Iris pigment epithelial cell (primary cell): ENCODE data around the gene TMEM19.
"Not testable (repeated sequence)": the region's sequence is repeated elsewhere in the genome, so short reads cannot be mapped to it uniquely, and the experiment has no call there.

Experiments
- DNase-seq: peaks from one replicate; pipeline ENCODE4 v3.0.0-alpha.2; 2011; ENCODE audit warnings: low read depth

The TMEM19 gene

DNA sequence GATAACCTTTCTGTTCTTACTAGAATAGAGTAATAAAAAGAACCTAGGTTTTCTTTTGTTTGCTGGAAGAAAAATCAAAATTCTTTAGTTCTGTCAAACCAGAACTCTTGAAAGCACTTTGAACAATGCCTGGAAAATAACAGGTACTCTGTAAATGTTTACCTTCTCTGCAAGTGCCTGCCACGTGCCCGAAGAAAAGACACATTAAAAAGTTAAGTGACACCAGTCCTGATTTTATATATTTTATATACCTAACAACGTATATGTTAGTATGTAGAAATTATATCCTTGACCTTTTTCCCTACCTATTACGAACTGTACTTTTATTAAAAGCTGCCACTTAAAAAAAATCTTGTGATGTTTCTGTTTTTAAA, 20.8 kb upstream of the TMEM19 start:
- no peak for DNase-seq

DNA sequence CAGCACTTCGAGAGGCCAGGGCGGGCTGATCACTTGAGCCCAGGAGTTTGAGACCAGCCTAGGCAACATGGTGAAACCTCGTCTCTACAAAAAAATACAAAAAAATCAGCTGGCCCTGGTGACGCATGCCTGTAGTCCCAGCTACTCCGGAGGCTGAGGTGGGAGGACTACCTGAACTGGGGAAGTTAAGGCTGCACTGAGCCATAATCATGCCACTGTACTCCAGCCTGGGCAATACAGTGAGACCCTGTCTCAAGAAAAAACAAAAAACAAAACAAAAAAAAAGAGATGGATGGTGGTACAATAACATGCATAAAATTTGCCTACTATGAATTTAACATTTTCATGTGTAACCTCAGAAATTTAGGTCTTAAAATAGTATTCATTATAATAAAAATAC, 19.6 kb upstream of the TMEM19 start:
- DNase-seq = no peak

DNA sequence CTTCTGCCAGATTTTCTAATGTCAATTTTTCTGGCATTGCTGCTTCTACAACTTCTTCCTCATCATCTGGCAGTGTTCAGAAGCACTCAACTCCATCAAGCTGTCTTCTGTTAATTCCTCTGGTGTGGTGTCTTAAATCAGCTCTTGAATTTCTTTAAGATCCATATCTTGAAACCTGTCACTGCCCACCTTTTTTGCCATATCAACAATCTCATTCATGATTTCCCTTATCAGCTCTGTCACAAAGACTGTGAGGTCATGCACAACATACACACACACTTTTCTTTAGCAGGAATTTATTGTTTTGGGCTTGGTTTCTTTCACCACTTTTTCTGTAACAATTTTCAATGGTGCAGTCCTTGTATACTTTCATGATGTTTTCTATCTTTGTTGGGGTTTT, 14.6 kb upstream of the TMEM19 start:
- DNase-seq = no peak

DNA sequence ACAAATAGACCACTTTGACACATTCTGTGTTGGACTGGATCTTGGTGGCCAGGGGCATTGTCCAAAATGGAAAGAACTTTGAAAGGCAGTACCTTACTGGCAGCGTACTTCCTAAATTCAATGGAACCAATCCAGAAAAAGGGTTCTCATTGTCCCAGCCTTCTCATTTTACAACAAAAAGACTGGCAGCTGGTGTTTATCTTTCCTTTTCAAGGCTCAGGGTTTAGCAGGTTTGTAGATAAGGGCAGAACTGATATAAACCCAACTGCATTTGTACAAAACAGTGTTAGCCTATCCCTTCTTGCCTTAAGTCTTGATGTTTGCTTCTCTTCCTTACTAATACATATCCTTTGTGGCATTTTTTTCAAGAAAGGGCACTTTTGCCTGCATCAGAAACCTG, 14.1 kb upstream of the TMEM19 start:
- no peak for DNase-seq

DNA sequence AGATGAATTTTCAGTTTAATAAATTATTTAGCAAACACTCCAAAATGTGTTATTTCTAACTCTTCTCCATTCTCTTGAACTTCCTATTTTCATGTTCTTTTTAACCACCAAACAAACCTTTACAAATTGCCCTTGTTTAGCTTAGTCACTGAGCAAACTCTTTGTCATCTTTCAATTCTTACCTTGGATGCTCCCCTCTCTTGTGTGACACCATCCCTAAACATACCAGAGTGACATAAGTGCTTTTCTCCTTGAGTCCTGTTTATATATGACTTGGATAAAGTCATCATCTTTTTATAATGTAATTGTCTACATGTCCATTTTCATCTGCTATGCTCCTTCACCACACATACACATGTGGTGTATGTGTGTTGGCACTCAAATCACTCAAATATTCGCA, 3.4 kb upstream of the TMEM19 start:
- no peak for DNase-seq

DNA sequence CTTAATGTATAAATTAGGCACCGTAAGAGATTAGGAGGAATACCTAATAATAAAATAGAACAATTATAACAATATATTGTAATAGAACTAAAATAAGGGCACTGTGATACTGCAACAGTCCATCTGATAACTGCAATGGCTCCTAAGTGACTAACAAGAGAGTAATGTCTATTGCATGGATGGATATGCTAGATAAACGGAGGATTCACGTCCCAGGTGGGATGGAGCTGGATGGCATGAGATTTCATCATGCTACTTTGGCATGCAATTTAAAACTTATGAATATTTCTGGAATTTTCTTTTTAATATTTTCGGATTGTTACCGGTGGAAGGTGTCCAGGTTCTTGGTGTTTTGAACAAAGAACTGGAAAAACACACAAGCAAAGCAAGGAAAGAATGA, 2.2 kb upstream of the TMEM19 start:
- no peak for DNase-seq

DNA sequence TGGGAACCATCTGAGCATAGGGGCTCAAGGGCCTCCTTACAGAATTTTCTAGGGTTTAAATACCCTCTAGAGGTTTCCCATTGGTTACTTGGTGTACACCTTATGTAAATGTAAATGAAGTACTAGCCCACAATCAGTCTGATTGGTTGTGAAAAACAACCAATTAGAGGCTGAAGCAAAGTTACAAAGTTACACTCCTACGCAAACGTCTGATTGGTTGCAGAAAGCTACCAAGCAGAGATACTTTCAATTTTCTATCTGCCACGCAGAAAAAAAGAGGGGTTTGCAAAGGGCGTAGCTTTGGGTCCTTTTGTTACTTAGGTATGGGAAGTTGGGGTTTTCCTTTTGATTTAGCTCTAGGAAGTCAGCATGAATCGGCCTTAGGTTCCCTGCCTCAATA, 1.8 kb upstream of the TMEM19 start:
- no peak for DNase-seq

DNA sequence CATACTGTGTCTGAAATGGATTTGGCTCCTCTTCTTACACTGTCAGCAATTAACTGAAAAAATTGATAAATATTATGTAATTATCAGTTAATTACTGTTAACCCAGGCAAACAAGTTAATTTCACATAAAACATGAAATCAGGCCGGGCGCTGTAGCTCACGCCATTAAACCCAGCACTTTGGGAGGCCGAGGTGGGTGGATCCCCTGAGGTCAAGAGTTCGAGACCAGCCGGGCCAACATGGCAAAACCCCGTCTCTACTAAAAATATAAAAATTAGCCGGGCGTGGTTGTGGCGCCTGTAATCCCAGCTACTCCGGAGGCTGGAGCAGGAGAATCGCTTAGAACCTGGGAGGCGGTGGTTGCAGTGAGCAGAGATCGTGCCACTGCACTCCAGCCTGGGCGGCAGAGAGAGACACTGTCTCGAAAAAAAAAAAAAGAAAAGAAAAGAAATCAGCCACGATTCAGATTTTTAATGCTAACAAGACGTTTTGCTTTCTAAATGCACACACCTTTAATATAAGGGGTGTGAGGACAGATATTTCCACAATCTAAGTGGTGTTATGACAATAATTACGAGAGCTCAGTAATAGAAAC, 473 bp upstream of the TMEM19 start:
- DNase-seq = no peak

DNA sequence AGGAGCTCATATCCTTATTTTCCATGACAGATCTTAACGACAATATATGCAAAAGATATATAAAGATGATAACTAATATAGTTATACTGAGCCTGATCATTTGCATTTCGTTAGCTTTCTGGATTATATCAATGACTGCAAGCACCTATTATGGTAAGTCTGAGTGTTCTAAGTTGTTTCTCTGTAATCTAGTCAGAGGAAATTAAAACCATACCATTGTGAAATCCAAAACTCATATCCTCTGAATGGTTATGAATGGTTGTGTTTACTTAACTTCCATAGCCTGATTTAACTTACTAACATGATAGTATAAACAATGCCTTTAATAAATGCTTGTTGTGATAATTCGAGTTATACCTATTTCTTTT, 760 bp downstream of the TMEM19 start:
- DNase-seq = peak; percentile 45

DNA sequence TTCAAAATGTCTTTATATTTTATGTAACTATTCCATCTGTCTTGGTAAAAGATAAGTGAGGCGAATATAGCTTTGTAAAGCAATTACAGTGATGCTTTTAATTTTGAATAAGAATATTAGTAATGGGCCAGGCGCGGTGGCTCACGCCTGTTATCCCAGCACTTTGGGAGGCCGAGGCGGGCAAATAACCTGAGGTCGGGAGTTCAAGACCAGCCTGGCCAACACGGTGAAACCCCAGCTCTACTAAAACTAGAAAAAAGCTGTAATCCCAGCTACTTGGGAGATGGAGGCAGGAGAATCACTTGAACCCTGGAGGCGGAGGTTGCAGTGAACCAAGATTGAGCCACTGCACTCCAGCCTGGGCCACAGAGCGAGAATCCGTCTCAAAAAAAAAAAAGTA, 1.3 kb downstream of the TMEM19 start:
- not testable (repeated sequence) for DNase-seq

DNA sequence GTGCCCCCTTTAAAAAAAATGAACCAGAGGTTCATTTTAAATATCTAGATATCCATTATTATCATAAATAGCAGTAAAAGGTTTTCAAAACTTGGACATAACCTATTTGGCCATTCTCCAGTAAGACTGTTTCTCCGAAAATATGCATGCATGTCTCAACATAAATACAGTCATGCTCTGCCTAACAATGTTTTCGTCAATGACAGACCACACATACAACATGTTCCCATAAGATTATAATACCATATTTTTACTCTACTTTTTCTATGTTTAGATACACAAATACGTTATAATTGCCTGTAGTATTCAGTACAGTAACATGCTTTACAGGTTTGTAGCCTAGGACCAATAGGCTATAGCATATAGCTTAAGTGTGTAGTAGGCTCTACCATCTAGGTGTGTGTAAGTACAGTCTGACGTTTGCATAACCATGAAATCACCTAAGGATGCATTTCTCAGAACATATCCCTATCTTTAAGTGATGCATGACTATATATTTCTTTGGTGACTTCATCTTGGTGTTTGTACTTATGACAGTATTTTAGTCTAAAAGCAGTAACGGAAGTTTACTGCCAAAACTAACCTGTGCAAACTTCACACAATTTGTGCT, 3.2 kb downstream of the TMEM19 start:
- no peak for DNase-seq

DNA sequence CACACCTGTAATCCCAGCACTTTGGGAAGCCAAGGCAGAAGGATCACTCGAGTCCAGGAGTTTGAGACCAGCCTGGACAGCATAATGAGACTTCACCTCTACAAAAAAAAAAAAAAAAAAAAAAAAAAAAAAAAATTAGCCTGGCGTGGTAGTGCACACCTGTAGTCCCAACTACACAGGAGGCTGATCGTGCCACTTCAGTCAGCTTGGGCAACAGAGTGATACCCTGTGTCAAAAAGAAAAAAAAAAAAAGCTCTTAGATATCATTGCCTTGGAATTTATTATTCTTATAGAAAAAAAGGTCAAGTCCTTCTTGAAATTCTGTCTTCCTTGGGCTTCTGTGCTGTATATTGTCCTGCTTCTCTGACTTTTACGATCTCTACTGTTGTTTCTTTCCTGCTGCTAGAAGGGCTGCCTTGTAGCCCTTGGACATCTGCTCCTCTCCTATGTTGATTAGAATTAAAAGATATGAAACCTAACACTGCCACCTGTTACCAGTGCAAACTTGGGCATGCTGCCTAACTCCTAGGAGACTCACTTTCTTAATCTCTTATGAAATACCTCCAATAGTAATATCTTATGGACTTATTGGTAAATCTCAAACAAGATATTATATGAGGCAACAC, 5.7 kb downstream of the TMEM19 start:
- DNase-seq = peak; percentile 5

DNA sequence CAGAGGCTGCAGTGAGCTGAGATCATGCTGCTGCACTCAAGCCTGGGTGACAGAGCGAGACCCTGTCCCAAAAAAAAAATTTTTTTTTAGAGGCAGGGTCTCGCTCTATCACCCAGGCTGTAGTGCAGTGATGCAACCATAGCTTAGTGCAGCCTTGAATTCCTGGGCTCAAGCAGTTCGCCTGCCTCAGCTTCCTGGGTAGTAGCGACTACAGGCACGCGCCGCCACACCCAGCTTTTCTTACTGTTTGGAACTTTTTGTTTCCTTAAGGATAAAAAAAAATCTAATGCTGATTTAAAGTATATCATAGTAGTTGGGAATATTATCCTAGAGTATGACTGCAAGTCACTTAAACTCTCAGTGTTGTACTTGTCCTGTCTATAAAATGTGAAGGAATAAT, 7.2 kb downstream of the TMEM19 start:
- no peak for DNase-seq

DNA sequence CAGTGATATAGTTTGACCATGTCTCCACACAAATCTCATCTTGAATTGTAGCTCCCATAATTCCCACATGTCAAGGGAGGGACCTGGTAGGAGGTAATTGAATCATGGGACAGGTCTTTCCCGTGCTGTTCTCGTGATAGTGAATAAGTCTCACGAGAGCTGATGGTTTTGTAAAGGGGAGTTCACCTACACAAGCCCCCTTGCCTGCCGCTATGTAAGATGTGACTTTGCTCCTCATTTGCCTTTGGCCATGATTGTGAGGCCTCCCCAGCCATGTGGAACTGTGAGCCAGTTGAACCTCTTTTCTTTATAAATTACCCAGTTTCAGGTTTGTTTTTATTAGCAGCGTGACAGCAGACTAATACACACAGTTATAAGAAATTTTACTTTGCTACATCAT, 7.8 kb downstream of the TMEM19 start:
- DNase-seq = not testable (repeated sequence)

DNA sequence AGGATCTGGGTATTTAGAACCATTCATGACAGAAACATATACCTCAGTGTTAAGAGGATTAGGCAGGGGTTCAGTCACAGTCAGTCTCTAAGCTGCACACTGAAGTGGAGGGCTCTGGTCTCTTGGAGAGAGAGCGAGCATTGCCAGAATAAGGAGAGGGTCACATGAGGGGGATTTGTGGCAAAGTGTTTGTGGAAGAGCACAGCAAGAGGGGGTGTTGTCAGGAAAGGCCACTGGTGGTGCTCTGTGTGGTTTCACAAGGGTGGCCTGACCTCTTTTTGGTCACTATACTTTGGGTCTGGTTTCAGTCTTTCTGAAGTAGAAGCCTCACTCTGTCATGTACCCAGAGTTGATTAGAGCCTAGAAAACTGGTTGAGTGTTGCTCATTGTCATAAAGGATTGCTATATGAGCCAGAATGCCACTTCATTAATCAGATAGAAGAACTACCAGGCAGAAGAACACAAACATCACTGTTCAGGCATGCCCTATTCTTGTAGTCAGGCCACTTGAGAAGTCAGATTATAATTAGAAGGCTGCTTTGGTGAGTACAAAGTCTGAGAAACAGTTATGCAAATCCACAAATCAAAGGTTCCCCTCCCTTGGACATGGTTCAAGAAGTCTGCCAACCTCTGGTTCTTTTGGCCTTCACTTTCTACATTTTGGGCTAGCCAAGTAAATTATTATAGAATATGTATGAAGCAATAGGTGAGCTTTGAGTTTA, 8.4 kb downstream of the TMEM19 start:
- no peak for DNase-seq

DNA sequence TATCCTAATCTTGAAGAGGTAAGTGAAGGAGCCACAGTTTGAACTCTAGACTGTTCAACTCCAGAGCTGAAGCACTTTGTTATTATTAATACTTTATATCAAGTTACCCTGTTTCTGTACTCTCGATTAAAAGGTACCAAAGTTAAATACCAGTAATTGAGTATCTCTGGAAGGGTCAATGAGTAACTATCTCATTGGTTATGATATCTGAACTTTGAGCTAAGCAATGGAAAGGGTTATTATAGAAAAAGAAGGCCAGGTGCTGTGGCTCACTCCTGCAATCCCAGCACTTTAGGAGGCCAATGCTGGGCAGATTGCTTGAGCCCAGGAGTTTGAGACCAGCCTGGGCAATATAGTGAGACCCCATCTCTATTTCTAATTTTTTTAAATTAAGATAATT, 9.9 kb downstream of the TMEM19 start:
- no peak for DNase-seq

DNA sequence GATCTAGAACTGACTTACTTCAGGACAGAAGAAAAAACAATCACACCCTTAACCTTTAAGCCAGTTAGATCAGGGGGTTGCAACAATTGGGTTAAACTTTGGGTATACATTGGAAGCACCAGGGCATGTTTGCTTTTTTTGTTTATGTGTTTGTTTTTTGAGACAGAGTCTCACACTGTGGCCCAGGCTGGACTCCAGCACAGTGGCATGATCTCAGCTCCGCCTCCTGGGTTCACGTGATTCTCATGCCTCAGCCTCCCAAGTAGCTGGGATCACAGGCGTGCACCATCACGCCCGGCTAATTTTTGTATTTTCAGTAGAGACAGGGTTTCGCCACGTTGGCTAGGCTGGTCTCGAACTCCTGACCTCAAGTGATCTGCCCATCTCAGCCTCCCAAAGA, 16.3 kb downstream of the TMEM19 start:
- DNase-seq = not testable (repeated sequence)

DNA sequence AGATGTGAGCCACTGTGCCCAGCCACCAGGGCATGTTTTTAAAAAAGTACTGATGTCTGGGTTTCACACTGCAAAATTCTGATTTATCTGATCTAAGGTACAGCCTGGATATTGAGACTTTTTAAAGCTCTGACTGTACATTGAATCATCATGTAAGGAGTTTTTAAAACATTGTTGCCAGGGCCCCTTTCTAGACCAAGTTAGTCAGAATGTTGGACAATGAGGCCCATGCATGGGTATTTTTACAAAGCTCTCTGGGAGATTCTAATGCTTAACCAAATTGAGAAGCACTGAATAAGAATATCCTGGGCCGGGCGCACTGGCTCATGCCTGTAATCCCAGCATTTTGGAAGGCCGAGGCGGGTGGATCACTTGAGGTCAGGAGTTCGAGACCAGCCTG, 16.7 kb downstream of the TMEM19 start:
- no peak for DNase-seq

DNA sequence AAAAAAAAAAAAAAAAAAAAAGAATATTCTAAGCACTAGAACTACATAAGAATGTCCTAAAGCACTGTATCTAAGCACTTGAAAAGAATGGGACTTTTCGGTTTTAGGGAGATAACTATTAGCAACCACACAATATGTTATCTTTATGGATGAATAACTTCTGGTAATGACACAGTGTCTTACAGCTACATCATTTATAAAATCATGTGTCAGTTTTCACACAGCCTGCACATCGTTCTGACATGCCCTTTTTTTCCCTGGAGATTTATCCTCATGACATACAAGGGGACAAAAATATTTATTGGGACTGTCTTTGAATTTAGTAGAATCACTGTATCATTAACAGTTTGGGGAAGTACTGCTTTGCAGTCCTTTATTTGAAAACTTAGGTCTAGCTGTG, 17.3 kb downstream of the TMEM19 start:
- DNase-seq = no peak

DNA sequence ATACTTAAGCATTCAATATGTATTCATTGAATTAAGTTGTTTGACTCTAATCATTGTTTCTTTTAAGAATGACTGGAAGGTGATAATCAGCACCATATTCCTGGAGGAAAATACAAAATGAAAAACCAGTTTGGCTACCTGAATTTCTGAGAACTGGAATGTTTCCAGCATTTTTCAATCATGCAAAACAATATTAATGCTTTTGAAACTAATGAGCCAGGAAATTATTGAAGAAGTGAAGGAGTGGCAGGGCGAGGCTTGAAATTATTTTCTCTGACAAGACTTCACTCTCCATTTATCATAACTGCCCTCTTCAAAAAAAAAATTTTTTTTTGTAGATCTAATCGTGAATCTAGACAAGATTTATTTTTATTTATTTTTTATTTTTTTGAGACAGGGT, 19.0 kb downstream of the TMEM19 start:
- no peak for DNase-seq

DNA sequence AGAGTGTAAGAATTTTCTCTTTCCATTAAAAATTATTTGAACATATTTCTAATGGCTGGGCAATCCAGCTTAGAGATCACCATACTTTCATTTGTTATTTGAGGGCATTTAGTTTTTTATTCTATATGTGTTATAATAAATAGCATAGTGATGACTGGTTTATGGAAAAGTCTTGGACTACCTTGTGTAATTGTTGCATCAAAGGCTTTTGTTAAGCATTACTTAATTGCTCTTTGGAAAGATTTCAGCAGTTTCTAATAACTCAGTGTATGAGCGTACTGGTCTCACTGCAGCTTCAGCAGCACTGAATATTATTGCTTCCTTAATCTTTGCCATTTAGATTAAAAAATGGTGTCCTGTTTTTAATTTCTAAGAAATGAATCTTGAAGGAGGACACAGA, 22.8 kb downstream of the TMEM19 start:
- DNase-seq = peak; percentile 34

DNA sequence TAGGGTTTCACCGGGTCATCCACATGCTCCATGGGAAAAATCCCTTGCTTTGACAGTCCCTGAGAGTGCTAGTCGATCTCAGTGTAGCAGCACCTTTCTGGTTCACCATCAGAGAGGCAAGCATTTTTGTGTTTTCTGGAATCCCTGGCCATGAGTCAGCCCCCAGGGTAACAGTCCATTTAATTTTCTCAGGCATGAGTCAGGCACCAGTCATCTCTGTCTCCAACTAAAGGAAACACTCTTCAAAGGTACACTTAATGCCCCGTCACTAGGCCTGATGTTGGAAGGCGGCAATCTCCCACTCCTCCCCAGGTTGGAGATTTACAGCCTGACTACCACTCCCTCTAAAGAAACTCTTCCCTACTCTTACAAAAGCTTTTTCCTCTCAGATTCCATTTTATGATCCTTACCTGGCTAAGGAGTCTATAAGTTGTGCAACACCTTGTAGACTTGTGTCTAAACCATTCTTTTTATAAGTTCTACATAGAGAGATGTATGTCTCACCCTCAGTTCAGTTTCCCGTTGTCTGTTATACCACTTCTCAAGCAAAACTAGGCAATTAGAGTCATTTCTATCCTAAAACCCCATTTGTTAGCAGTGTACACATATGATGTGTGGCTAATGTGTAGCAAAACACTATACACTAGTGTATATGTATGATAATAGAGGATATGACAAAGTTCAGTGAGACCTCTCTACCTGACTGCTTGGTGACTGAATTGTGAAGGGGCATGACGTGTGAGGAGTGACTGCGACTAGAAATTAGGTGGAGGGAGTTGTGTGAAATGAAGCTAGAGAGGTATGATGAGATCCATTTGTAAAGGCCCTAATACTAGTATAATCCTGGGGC, 24.6 kb downstream of the TMEM19 start:
- DNase-seq = peak; percentile 89

DNA sequence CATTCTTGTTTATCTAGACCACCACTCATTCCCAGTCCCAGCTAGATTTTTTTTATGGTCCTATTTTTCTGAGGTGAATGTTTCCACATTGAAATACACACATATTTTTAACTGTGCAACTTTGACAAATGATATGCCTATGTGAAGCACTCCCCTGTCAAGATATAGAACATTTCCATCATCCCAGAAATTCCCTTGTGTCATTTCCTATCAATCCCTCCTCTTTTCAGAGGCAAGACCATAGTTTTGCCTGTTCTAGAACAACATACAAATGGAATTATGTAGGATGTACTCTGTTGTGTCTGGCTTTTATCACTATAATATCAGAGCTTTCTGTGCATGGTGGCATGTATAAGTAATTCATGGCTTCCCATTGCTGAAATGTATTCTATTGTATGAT, 32.7 kb downstream of the TMEM19 start:
- no peak for DNase-seq
